GM21576 (cell line): ENCODE measurements around the gene TMBIM6.
"Not testable (repeated sequence)": the region's sequence is repeated elsewhere in the genome, so short reads cannot be mapped to it uniquely, and the experiment has no call there.

Experiments used
- ATAC-seq: cut with Tn5 transposase; IDR thresholded peaks from one replicate; pipeline ENCODE4 v1.9.1; 2021; ENCODE audit warnings: mild to moderate bottlenecking, moderate library complexity; ENCODE audit not compliant: unreplicated experiment

Gene TMBIM6

GRCh38 chr12:49740930-49741881 lies at the start of gene TMBIM6:
TSS of gene TMBIM6 (plus strand) at chr12:49741557. CDS start at chr12:49752494, 10,937 bp downstream.
- ATAC-seq = peak; percentile 94

- ATAC-seq = no peak
Measured at GRCh38 chr12:49692851-49693250, 48.5 kb upstream of the TMBIM6 start.

- no peak for ATAC-seq
Measured at GRCh38 chr12:49693931-49694444, 47.4 kb upstream of the TMBIM6 start.

- ATAC-seq = no peak
Measured at GRCh38 chr12:49696723-49697122, 44.6 kb upstream of the TMBIM6 start.

GRCh38 chr12:49697808-49698207 lies 43.5 kb upstream of the TMBIM6 start:
- no peak for ATAC-seq

GRCh38 chr12:49698619-49699545 lies 42.5 kb upstream of the TMBIM6 start:
- ATAC-seq = peak; percentile 61

- no peak for ATAC-seq
Measured at GRCh38 chr12:49702009-49702408, 39.3 kb upstream of the TMBIM6 start.

- no peak for ATAC-seq
Measured at GRCh38 chr12:49702676-49703215, 38.6 kb upstream of the TMBIM6 start.

GRCh38 chr12:49703647-49704137 lies 37.7 kb upstream of the TMBIM6 start:
- no peak for ATAC-seq

GRCh38 chr12:49705479-49706134 lies 35.8 kb upstream of the TMBIM6 start:
- ATAC-seq = no peak

- ATAC-seq = peak; percentile 22
Measured at GRCh38 chr12:49706351-49707127, 34.8 kb upstream of the TMBIM6 start.

- peak; percentile 76 for ATAC-seq
Measured at GRCh38 chr12:49707128-49707811, 34.1 kb upstream of the TMBIM6 start, which contains the start of gene FMNL3. TSS of gene FMNL3 (minus strand) at chr12:49707405. CDS start at chr12:49707180, 225 bp downstream.

- ATAC-seq = no peak
Measured at GRCh38 chr12:49707812-49708147, 33.6 kb upstream of the TMBIM6 start.

- no peak for ATAC-seq
Measured at GRCh38 chr12:49708851-49709250, 32.5 kb upstream of the TMBIM6 start.

- ATAC-seq = not testable (repeated sequence)
Measured at GRCh38 chr12:49713952-49714351, 27.4 kb upstream of the TMBIM6 start.

GRCh38 chr12:49716553-49716952 lies 24.8 kb upstream of the TMBIM6 start:
- ATAC-seq = peak; percentile 86

- not testable (repeated sequence) for ATAC-seq
Measured at GRCh38 chr12:49717800-49718199, 23.6 kb upstream of the TMBIM6 start.

- ATAC-seq = no peak
Measured at GRCh38 chr12:49720214-49720613, 21.1 kb upstream of the TMBIM6 start.

- ATAC-seq = not testable (repeated sequence)
Measured at GRCh38 chr12:49721355-49721754, 20.0 kb upstream of the TMBIM6 start.
